K562 (cell line): ENCODE measurements around the gene IL23R. TPM values are rescaled to one million over a fixed set of nuclear protein-coding genes. Genes with fewer than 3 reads are reported as not detected.
A peak's percentile ranks its signal among the peaks of the same experiment; 100 is the strongest.

Source experiments
- ATAC-seq: fragments of 200-7000 bp; cut with Tn5 transposase; 3 replicates; pipeline ENCODE4 v1.9.1; 2020; ENCODE audit warnings: moderate library complexity
- BruUV-seq: library from RNA; stranded (reverse); fragments of 400-500 nt; replicated peaks from 2 replicates; lab custom pipeline; 2021; lab: Mats Ljungman, UMichigan
- CTCF ChIA-PET: fragments of 300-600 bp; formaldehyde crosslinking; extraction: SDS; loops from one replicate; lab custom pipeline; 2021; ENCODE audit warnings: low intra/inter-chr PET ratio; lab: Yijun Ruan, JAX
- POLR2A ChIA-PET: fragments of 300-600, 350-650 bp; sonication (Branson Sonifier 250); formaldehyde crosslinking; extraction: SDS; loops from one replicate; lab custom pipeline; 2021; ENCODE audit warnings: antibody characterized with exemption, inconsistent platforms; lab: Yijun Ruan, JAX
- DNase-seq, 4 experiments: peaks; one replicate each; pipeline versions ENCODE4 v3.0.0 to v3.0.0-alpha.2; 2011 to 2018; ENCODE audit warnings: low spot score in 3 of 4, mixed read lengths in 3 of 4; ENCODE audit errors: extremely low read depth in 1 of 4
- FAIRE-seq: peaks from 2 replicates; lab custom pipeline; 2011; peaks lifted over from hg19 to GRCh38; lab: Jason Lieb, UNC
- H2AFZ ChIP-seq: 2 replicates; pipeline ENCODE4 v1.6.0; 2011; ENCODE audit warnings: low read depth, low read length, control low read depth, inconsistent platforms
- H3K27ac ChIP-seq: fragments of 200-600 bp; 3 replicates; pipeline ENCODE4 v1.8.0; 2011; ENCODE audit warnings: low read depth, mild to moderate bottlenecking, control low read depth, inconsistent platforms, low read length, moderate library complexity, mixed read lengths; ENCODE audit errors: extremely low read depth
- H3K27me3 ChIP-seq, 2 experiments: fragments of 300-600 bp in 1 of 2; 2 replicates in 1 of 2; 3 replicates in 1 of 2; pipeline versions ENCODE4 v1.6.0 to v1.8.0; 2011; ENCODE audit warnings: inconsistent platforms in 2 of 2, low read length in 2 of 2, mild to moderate bottlenecking in 1 of 2, mixed read lengths in 1 of 2, moderate library complexity in 1 of 2; ENCODE audit not compliant: control insufficient read depth in 2 of 2, insufficient read depth in 2 of 2
- H3K36me3 ChIP-seq: fragments of 300-600 bp; 3 replicates; pipeline ENCODE4 v1.8.0; 2011; ENCODE audit warnings: mild to moderate bottlenecking, low read length, inconsistent platforms; ENCODE audit not compliant: control insufficient read depth, insufficient read depth
- H3K4me1 ChIP-seq, 2 experiments: fragments of 200-600 bp in 1 of 2; replicated peaks in 1 of 2; 2 replicates in 1 of 2; 3 replicates in 1 of 2; pipeline versions ENCODE4 v1.5.1 to v1.8.0; 2011; ENCODE audit warnings: inconsistent platforms in 2 of 2, low read length in 2 of 2, mild to moderate bottlenecking in 1 of 2, mixed read lengths in 1 of 2, moderate library complexity in 1 of 2; ENCODE audit not compliant: control insufficient read depth in 2 of 2, insufficient read depth in 2 of 2
- H3K4me2 ChIP-seq: 2 replicates; pipeline ENCODE4 v1.6.1; 2011; ENCODE audit warnings: low read length, control low read depth, inconsistent platforms, mixed read lengths; ENCODE audit not compliant: insufficient read depth
- H3K4me3 ChIP-seq: fragments of 200-600 bp; sonication (generic), shearing (Covaris generic); 2 replicates; pipeline ENCODE4 v1.5.1; 2016; ENCODE audit warnings: control low read depth, inconsistent platforms
- H3K79me2 ChIP-seq: fragments of 200-600 bp; 3 replicates; pipeline ENCODE4 v1.8.0; 2011; ENCODE audit warnings: low read length, inconsistent platforms; ENCODE audit not compliant: control insufficient read depth, insufficient read depth
- H3K9ac ChIP-seq, 2 experiments: 2 replicates each; pipeline versions ENCODE4 v1.6.0 to v1.6.1; 2011; ENCODE audit warnings: low read depth in 2 of 2, low read length in 2 of 2, control low read depth in 1 of 2, inconsistent platforms in 1 of 2, mild to moderate bottlenecking in 1 of 2, mixed read lengths in 1 of 2; ENCODE audit not compliant: insufficient read depth in 1 of 2
- H3K9me1 ChIP-seq: one replicate; pipeline ENCODE4 v1.6.0; 2011; ENCODE audit warnings: inconsistent platforms, mild to moderate bottlenecking, low read length, moderate library complexity; ENCODE audit not compliant: control insufficient read depth, insufficient read depth
- H3K9me3 ChIP-seq: replicated peaks from 2 replicates; pipeline ENCODE4 v1.5.1; 2011; ENCODE audit warnings: low read depth, low read length, inconsistent platforms; ENCODE audit not compliant: control insufficient read depth, insufficient read depth
- H4K20me1 ChIP-seq: replicated peaks from 2 replicates; pipeline ENCODE4 v1.6.1; 2011; ENCODE audit warnings: low read length, inconsistent platforms, mixed read lengths; ENCODE audit not compliant: control insufficient read depth, insufficient read depth
- HDAC2 ChIP-seq: fragments of 450-650 bp; IDR thresholded peaks from 2 replicates; pipeline ENCODE4 v1.6.1; 2016; ENCODE audit warnings: mild to moderate bottlenecking
- SREBF2 ChIP-seq: sonication (generic); formaldehyde crosslinking; IDR thresholded peaks from 2 replicates; pipeline ENCODE4 v1.4.0; 2020; ENCODE audit warnings: mild to moderate bottlenecking, missing genetic modification reagents
- ZNF24 ChIP-seq: fragments of 450-650 bp; IDR thresholded peaks from 2 replicates; pipeline ENCODE4 v1.6.1; 2016
- WGBS: fragments of 100-300 bp; shearing (Covaris generic); methylation state at CpG from one replicate; pipeline ENCODE4 v1.1.6; 2016; ENCODE audit warnings: low coverage, mixed read lengths; ENCODE audit not compliant: insufficient coverage; ENCODE audit errors: missing lambda C conversion rate; 5-methylcytosine and 5-hydroxymethylcytosine counted together
- in situ Hi-C: fragments of 300-500 bp; cut with MboI; formaldehyde crosslinking; loops from 4 replicates; pipeline ENCODE4 v1.15.0; 2018; ENCODE audit warnings: inconsistent platforms, mixed read lengths
- intact Hi-C: fragments of 100-400 bp; cut with micrococcal nuclease; formaldehyde crosslinking; loops from 2 replicates; pipeline ENCODE4 v1.14.2; 2022
- polyA plus RNA-seq, 8 experiments: library from polyadenylated mRNA; depleted of rRNA in 4 of 8; stranded (reverse) in 5 of 8; unstranded in 3 of 8; fragments of >200 nt; fragmentation: Nextera tagmentation in 2 of 8; fragmentation: Illumina TruSeq in 1 of 8; extraction: Ambion mirVana in 2 of 8; extraction: Trizol in 1 of 8; gene quantifications; 2 replicates each; pipeline versions ENCODE4 v1.2.1 to v1.2.3, GENCODE V29; 2011 to 2014; ENCODE audit warnings: inconsistent platforms in 1 of 8, missing spikeins in 1 of 8
- total RNA-seq, 7 experiments: library from RNA; depleted of rRNA in 6 of 7; stranded (reverse); fragments of >200 nt in 6 of 7; fragmentation: Illumina TruSeq in 2 of 7; extraction: Trizol in 2 of 7; gene quantifications; 2 replicates each; pipeline versions ENCODE4 v1.2.1 to v1.2.3, GENCODE V29; 2011 to 2021; ENCODE audit warnings: low replicate concordance in 1 of 7
- TF ChIP-seq, protein P1 (sequence below): fragments of 450-650 bp; IDR thresholded peaks from 2 replicates; pipeline ENCODE4 v1.6.1; 2014; ENCODE audit warnings: low read depth, mild to moderate bottlenecking, moderate library complexity, borderline replicate concordance

IL23R gene
- total and polyA plus RNA-seq, 9 of the 15 experiments (the other 6 are each of a cell fraction or from before 2014, with no cell fraction given) = 4.4 to 52.7 (median 22.8) TPM

DNA sequence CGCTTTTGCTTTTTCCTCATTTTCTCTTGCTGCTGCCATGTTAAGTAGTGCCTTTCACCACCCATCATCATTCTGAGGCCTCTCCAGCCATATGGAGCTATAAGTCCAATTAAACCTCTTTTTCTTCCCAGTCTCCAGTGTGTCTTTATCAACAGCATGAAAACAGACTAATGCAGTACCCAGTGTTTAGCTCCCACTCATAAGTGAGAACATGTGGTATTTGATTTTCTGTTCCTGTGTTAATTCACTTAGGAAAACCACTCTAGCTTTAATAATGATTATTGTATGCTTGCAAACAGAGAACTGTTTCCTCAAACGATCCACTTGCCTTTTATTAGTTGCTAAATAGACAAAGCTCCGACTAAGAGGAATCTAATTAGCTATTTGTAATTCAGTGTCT lies 43.3 kb downstream of the IL23R start:
- peak overlapping the region; percentile 50 for H3K4me3 ChIP-seq
- H4K20me1 ChIP-seq = peaks cover 16% of the 10 kb centered on the region
- intact Hi-C loops = loop anchor here (5.0 kb wide), 1 partner anchor 157 kb away; the partner anchor contains the start of gene SLC35D1
- ATAC-seq = peak; percentile 4; the same call in 1 of the 3 replicates
- H2AFZ ChIP-seq = no peak overlapping the region
- H3K36me3 ChIP-seq = peaks cover 32% of the 10 kb centered on the region
- H3K27me3 ChIP-seq = no peaks in the 10 kb centered on the region
- no peak overlapping the region for H3K27ac ChIP-seq
- peaks cover 74% of the 10 kb centered on the region for H3K79me2 ChIP-seq
- peak overlapping the region; percentile 74 for H3K4me2 ChIP-seq
- no TSS peak for BruUV-seq
- 13% methylated on average over 3 of the region's 3 CpGs for WGBS
- in situ Hi-C loops = no loop called here
- CTCF ChIA-PET = no interaction called here
- no peak for DNase-seq
- no peaks in the 10 kb centered on the region for H3K9me1 ChIP-seq
- H3K4me1 ChIP-seq = peaks cover 4 to 13% of the 10 kb centered on the region in 2 experiments; a peak in 1 of 5 replicates
- H3K9ac ChIP-seq = peak overlapping the region in 1 of 2 experiments; percentile 61
- TF ChIP-seq SREBF2 (CRISPR knock-in tag) (no peak), ZNF24 (no peak), HDAC2 (no peak)
- TF ChIP-seq, protein P1, sequence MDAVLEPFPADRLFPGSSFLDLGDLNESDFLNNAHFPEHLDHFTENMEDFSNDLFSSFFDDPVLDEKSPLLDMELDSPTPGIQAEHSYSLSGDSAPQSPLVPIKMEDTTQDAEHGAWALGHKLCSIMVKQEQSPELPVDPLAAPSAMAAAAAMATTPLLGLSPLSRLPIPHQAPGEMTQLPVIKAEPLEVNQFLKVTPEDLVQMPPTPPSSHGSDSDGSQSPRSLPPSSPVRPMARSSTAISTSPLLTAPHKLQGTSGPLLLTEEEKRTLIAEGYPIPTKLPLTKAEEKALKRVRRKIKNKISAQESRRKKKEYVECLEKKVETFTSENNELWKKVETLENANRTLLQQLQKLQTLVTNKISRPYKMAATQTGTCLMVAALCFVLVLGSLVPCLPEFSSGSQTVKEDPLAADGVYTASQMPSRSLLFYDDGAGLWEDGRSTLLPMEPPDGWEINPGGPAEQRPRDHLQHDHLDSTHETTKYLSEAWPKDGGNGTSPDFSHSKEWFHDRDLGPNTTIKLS = no peak
- TF ChIP-seq, all 486 proteins: peak for 0
- FAIRE-seq = no peak
- no peaks in the 10 kb centered on the region for H3K9me3 ChIP-seq
- POLR2A ChIA-PET = interaction anchor here (0.7 to 1.8 kb wide), 6 partner anchors 18 to 254 kb away, joined by 3 to 6 read pairs (median 4); no protein-coding TSS in a partner anchor
